ENCODE measurements around the gene FUS. TPM values are rescaled to one million over a fixed set of nuclear protein-coding genes. Genes with fewer than 3 reads are reported as not detected.
"Not testable (repeated sequence)": the region's sequence is repeated elsewhere in the genome, so short reads cannot be mapped to it uniquely, and the experiment has no call there.

FUS gene
- total and polyA plus RNA-seq, 10 donors, result 119 to 694 (median 337) TPM

DNA sequence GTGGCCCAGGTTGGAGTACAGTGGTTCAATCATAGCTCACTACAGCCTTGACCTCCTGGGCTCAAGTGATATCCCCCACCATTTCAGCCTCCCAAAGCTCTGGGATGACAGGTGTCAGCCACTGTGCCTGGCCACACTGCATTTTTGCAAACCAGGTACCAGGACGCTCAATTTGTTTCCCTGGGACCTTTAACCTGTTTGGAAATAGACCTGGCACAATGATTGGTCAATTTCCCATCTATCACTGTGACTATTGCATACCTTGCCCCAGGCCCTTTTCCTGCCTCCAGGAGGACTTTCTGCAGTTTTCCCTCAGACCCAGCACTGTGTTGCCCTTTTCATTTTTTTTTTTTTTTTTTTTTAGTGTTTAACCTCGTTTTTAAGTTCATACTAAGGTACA, 11.1 kb upstream of the FUS start:
- TF ChIP-seq CTCF (IDR thresholded peaks at IDR 0.05 in 8 of 11, conservative IDR thresholded peaks at IDR 0.05 in 3 of 11), result no peak
- no peak for TF ChIP-seq POLR2AphosphoS5 (IDR thresholded peaks at IDR 0.05)
- TF ChIP-seq POLR2A (IDR thresholded peaks at IDR 0.05), result no peak
- Histone ChIP-seq H3K36me3 (no peaks in the 10 kb centered on the region), H3K9me3 (no peaks in the 10 kb centered on the region), H3K4me3 (no peak overlapping the region), H3K27me3 (replicated peaks in 1 of 7) (no peaks in the 10 kb centered on the region), H3K27ac (no peak overlapping the region), H3K4me1 (no peaks in the 10 kb centered on the region)
- 58 to 90% (median 64%) methylated on average over 2 of the region's 2 CpGs for WGBS, 5 donors
- intact Hi-C loops (cut with DNase I; ENCODE audit: low total_unique reads), result no loop called here
- no peak for DNase-seq

GRCh38 chr16:31170048-31170447, 9.9 kb upstream of the FUS start:
- H3K4me1 ChIP-seq; intact Hi-C loops (cut with DNase I; ENCODE audit: low total_unique reads); H3K36me3 ChIP-seq; DNase-seq; H3K4me3 ChIP-seq; H3K9me3 ChIP-seq; H3K27me3 ChIP-seq (replicated peaks in 1 of 7); H3K27ac ChIP-seq: not testable (repeated sequence)
- WGBS, 5 donors, result no CpG with 5 or more reads among the region's 2 CpGs

- no peaks in the 10 kb centered on the region for H3K27me3 ChIP-seq (replicated peaks in 1 of 7)
- H3K4me3 ChIP-seq, result peak overlapping the region in 1 of 8 donors; percentile 47
- DNase-seq, result no peak
- peaks cover 23 to 48% (median 39%) of the 10 kb centered on the region in 6 donors for H3K4me1 ChIP-seq
- intact Hi-C loops (cut with DNase I; ENCODE audit: low total_unique reads), result no loop called here
- WGBS, 5 donors, result 12 to 26% (median 19%) methylated on average over 3 of the region's 3 CpGs
- TF ChIP-seq POLR2AphosphoS5 (IDR thresholded peaks at IDR 0.05) (no peak), CTCF (IDR thresholded peaks at IDR 0.05 in 8 of 11, conservative IDR thresholded peaks at IDR 0.05 in 3 of 11) (no peak), POLR2A (IDR thresholded peaks at IDR 0.05) (no peak)
- peak overlapping the region in 5 of 8 donors; percentile 22 to 98 (median 93) for H3K27ac ChIP-seq
- H3K9me3 ChIP-seq, result no peaks in the 10 kb centered on the region
- H3K36me3 ChIP-seq, result peaks cover 0 to 4% (median 0%) of the 10 kb centered on the region in 6 donors
Measured at GRCh38 chr16:31177136-31177535, 2.8 kb upstream of the FUS start.

- peaks cover 45 to 69% (median 60%) of the 10 kb centered on the region in 6 donors for H3K4me1 ChIP-seq
Measured at GRCh38 chr16:31179219-31179746, 656 bp upstream of the FUS start.

More at GRCh38 chr16:31179219-31179746, 656 bp upstream of the FUS start:
- peak overlapping the region; percentile 73 to 98 (median 93) for H3K4me3 ChIP-seq
- intact Hi-C loops (cut with DNase I; ENCODE audit: low total_unique reads), result loop anchor here (2.0 kb wide), 1 partner anchor 36 kb away; no protein-coding TSS in a partner anchor
- H3K36me3 ChIP-seq, result peaks cover 0 to 25% (median 20%) of the 10 kb centered on the region in 6 donors
- H3K27me3 ChIP-seq (replicated peaks in 1 of 7), result no peaks in the 10 kb centered on the region
- TF ChIP-seq POLR2AphosphoS5 (IDR thresholded peaks at IDR 0.05) (no peak), CTCF (IDR thresholded peaks at IDR 0.05 in 8 of 11, conservative IDR thresholded peaks at IDR 0.05 in 3 of 11) (no peak), POLR2A (IDR thresholded peaks at IDR 0.05) (no peak)
- H3K27ac ChIP-seq, result peak overlapping the region; percentile 93 to 99 (median 96)
- H3K9me3 ChIP-seq, result no peaks in the 10 kb centered on the region
- 1 to 3% (median 1%) methylated on average over 18 to 27 of the region's 27 CpGs for WGBS, 5 donors
- no peak for DNase-seq
